ENCODE results near the gene SERPINB8.

- TF ChIP-seq, protein P1, sequence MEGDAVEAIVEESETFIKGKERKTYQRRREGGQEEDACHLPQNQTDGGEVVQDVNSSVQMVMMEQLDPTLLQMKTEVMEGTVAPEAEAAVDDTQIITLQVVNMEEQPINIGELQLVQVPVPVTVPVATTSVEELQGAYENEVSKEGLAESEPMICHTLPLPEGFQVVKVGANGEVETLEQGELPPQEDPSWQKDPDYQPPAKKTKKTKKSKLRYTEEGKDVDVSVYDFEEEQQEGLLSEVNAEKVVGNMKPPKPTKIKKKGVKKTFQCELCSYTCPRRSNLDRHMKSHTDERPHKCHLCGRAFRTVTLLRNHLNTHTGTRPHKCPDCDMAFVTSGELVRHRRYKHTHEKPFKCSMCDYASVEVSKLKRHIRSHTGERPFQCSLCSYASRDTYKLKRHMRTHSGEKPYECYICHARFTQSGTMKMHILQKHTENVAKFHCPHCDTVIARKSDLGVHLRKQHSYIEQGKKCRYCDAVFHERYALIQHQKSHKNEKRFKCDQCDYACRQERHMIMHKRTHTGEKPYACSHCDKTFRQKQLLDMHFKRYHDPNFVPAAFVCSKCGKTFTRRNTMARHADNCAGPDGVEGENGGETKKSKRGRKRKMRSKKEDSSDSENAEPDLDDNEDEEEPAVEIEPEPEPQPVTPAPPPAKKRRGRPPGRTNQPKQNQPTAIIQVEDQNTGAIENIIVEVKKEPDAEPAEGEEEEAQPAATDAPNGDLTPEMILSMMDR (IDR thresholded peaks at IDR 0.05; ENCODE audit: poor library complexity), result no peak
- TF ChIP-seq EZH2phosphoT487 (IDR thresholded peaks at IDR 0.05; ENCODE audit: low read depth, severe bottlenecking, unreplicated experiment) (no peak), EZH2 (IDR thresholded peaks at IDR 0.05; ENCODE audit: borderline replicate concordance) (no peak)
Observed at GRCh38 chr18:64002581-64002980, 32.7 kb downstream of the SERPINB8 start.

Data from hepatocyte (in vitro differentiated cells).